ENCODE results near the gene GNG12.

- TF ChIP-seq, protein P1, sequence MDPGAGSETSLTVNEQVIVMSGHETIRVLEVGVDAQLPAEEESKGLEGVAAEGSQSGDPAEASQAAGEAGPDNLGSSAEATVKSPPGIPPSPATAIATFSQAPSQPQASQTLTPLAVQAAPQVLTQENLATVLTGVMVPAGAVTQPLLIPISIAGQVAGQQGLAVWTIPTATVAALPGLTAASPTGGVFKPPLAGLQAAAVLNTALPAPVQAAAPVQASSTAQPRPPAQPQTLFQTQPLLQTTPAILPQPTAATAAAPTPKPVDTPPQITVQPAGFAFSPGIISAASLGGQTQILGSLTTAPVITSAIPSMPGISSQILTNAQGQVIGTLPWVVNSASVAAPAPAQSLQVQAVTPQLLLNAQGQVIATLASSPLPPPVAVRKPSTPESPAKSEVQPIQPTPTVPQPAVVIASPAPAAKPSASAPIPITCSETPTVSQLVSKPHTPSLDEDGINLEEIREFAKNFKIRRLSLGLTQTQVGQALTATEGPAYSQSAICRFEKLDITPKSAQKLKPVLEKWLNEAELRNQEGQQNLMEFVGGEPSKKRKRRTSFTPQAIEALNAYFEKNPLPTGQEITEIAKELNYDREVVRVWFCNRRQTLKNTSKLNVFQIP (CRISPR knock-in tag; IDR thresholded peaks at IDR 0.05; ENCODE audit: borderline replicate concordance, low read depth) = no peak
- peak; percentile 63; the same call in 1 of the 2 replicates for TF ChIP-seq ZFP3 (CRISPR knock-in tag; IDR thresholded peaks at IDR 0.05)
- peak; percentile 54; the same call in 1 of the 2 replicates for TF ChIP-seq ZC3H10 (CRISPR knock-in tag; IDR thresholded peaks at IDR 0.05)
- TF ChIP-seq, protein P2, sequence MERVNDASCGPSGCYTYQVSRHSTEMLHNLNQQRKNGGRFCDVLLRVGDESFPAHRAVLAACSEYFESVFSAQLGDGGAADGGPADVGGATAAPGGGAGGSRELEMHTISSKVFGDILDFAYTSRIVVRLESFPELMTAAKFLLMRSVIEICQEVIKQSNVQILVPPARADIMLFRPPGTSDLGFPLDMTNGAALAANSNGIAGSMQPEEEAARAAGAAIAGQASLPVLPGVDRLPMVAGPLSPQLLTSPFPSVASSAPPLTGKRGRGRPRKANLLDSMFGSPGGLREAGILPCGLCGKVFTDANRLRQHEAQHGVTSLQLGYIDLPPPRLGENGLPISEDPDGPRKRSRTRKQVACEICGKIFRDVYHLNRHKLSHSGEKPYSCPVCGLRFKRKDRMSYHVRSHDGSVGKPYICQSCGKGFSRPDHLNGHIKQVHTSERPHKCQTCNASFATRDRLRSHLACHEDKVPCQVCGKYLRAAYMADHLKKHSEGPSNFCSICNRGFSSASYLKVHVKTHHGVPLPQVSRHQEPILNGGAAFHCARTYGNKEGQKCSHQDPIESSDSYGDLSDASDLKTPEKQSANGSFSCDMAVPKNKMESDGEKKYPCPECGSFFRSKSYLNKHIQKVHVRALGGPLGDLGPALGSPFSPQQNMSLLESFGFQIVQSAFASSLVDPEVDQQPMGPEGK (CRISPR knock-in tag; IDR thresholded peaks at IDR 0.05; ENCODE audit: borderline replicate concordance) = no peak
- no peak for TF ChIP-seq BACH2 (CRISPR knock-in tag; IDR thresholded peaks at IDR 0.05; ENCODE audit: borderline replicate concordance)
- peak; percentile 48; the same call in 1 of the 2 replicates for TF ChIP-seq TCF4 (CRISPR knock-in tag; IDR thresholded peaks at IDR 0.05; ENCODE audit: borderline replicate concordance)
- peak; percentile 52; the same call in 1 of the 2 replicates for TF ChIP-seq GLIS3 (CRISPR knock-in tag; IDR thresholded peaks at IDR 0.05)
- TF ChIP-seq ZNF8 (CRISPR knock-in tag; IDR thresholded peaks at IDR 0.05) = no peak
- TF ChIP-seq PPARA (CRISPR knock-in tag; IDR thresholded peaks at IDR 0.05; ENCODE audit: borderline replicate concordance) = no peak
- no peak for TF ChIP-seq ZNF565 (CRISPR knock-in tag; conservative IDR thresholded peaks at IDR 0.05; ENCODE audit: low read depth)
- TF ChIP-seq RARB (CRISPR knock-in tag; IDR thresholded peaks at IDR 0.05) = no peak
- no peak for TF ChIP-seq SNAI2 (CRISPR knock-in tag; IDR thresholded peaks at IDR 0.05)
- no peak for TF ChIP-seq CSDC2 (CRISPR knock-in tag; IDR thresholded peaks at IDR 0.05)
Measured at GRCh38 chr1:67686267-67687197, 146.7 kb downstream of the GNG12 start.
